Measurements from ENCODE around the gene SLC10A3.
A peak's percentile ranks its signal among the peaks of the same experiment; 100 is the strongest.

SLC10A3 gene

GRCh38 chrX:154439841-154440240 is 50.6 kb downstream of the SLC10A3 start:
- H3K4me3 ChIP-seq (replicated peaks; ENCODE audit: low read depth, low read length) = no peak overlapping the region
- no peaks in the 10 kb centered on the region for H3K27me3 ChIP-seq (replicated peaks; ENCODE audit: control insufficient read depth, insufficient read depth, low read length)
- peaks cover 1% of the 10 kb centered on the region for H3K36me3 ChIP-seq (ENCODE audit: control insufficient read depth, insufficient read depth, low read length)
- DNase-seq (ENCODE audit: extremely low read depth, insufficient read length) = no peak
- TF ChIP-seq CTCF (IDR thresholded peaks at IDR 0.05; ENCODE audit: insufficient read depth, low read length, poor library complexity, severe bottlenecking) = no peak

- peaks cover 1% of the 10 kb centered on the region for H3K36me3 ChIP-seq (ENCODE audit: control insufficient read depth, insufficient read depth, low read length)
- peak overlapping the region; percentile 81 for H3K4me3 ChIP-seq (replicated peaks; ENCODE audit: low read depth, low read length)
- TF ChIP-seq CTCF (IDR thresholded peaks at IDR 0.05; ENCODE audit: insufficient read depth, low read length, poor library complexity, severe bottlenecking) = no peak
- no peak for DNase-seq (ENCODE audit: extremely low read depth, insufficient read length)
- no peaks in the 10 kb centered on the region for H3K27me3 ChIP-seq (replicated peaks; ENCODE audit: control insufficient read depth, insufficient read depth, low read length)
Measured at GRCh38 chrX:154437971-154438893, 52.2 kb downstream of the SLC10A3 start.
